H1 (cell line): ENCODE measurements around the gene HFE. TPM values are rescaled to one million over a fixed set of nuclear protein-coding genes. Genes with fewer than 3 reads are reported as not detected.

ENCODE experiments used
- BRCA1 ChIP-seq: IDR thresholded peaks from 2 replicates; pipeline ENCODE4 v1.6.1; 2012; ENCODE audit warnings: low read depth, low read length, improper control_type of control experiment
- CEBPB ChIP-seq: IDR thresholded peaks from 2 replicates; pipeline ENCODE4 v1.6.1; 2012; ENCODE audit warnings: low read depth, low read length
- CHD7 ChIP-seq: fragments of 300-600 bp; sonication (generic); IDR thresholded peaks from 2 replicates; pipeline ENCODE4 v1.7.1; 2012; ENCODE audit warnings: low read length, moderate library complexity, mild to moderate bottlenecking, inconsistent platforms; ENCODE audit not compliant: insufficient replicate concordance
- FOSL1 ChIP-seq: IDR thresholded peaks from 2 replicates; pipeline ENCODE4 v1.6.1; 2011; ENCODE audit warnings: mild to moderate bottlenecking, low read depth, low read length, moderate library complexity; ENCODE audit not compliant: insufficient read depth
- HDAC6 ChIP-seq: IDR thresholded peaks from one replicate; pipeline ENCODE4 v1.7.1; 2012; ENCODE audit warnings: low read depth, mild to moderate bottlenecking, inconsistent platforms, low read length, moderate library complexity
- POLR2A ChIP-seq, 2 experiments: IDR thresholded peaks; 1 replicate in 1 of 2; 2 replicates in 1 of 2; pipeline ENCODE4 v1.6.1; 2011; ENCODE audit warnings: low read depth in 2 of 2, low read length in 2 of 2, mild to moderate bottlenecking in 2 of 2; ENCODE audit errors: control extremely low read depth in 1 of 2
- RNF2 ChIP-seq: fragments of 200-900, 300-1000 bp; sonication (generic); IDR thresholded peaks from 2 replicates; pipeline ENCODE4 v1.7.1; 2016; ENCODE audit warnings: borderline replicate concordance, low read depth, mild to moderate bottlenecking, antibody characterized with exemption, low read length; ENCODE audit not compliant: poor library complexity, severe bottlenecking; ENCODE audit errors: missing control alignments
- SIX5 ChIP-seq: IDR thresholded peaks from 2 replicates; pipeline ENCODE4 v1.6.1; 2011; ENCODE audit warnings: mild to moderate bottlenecking, low read depth, low read length
- polyA plus RNA-seq, 7 experiments: library from polyadenylated mRNA; depleted of rRNA in 3 of 7; stranded (reverse) in 5 of 7; unstranded in 2 of 7; fragments of >200 nt in 5 of 7; fragments of 200-250 nt in 2 of 7; gene quantifications; 1 replicate in 5 of 7; 2 replicates in 1 of 7; 4 replicates in 1 of 7; pipeline versions ENCODE4 v1.2.1 to v1.2.3, GENCODE V29; 2011 to 2013; ENCODE audit warnings: missing spikeins in 2 of 7, mixed read lengths in 2 of 7
- total RNA-seq: library from RNA; stranded (reverse); fragmentation: NEBNext Ultra II Directional; extraction: Animal tissue kit (Norgen Biotek cat#: 25700); gene quantifications from 2 replicates; pipeline ENCODE4 v1.2.1, GENCODE V29; 2021
- TF ChIP-seq, protein P1 (sequence below): IDR thresholded peaks from 2 replicates; pipeline ENCODE4 v1.6.1; 2011; ENCODE audit warnings: low read depth, mild to moderate bottlenecking, low read length; ENCODE audit not compliant: insufficient read depth

Gene HFE
- total and polyA plus RNA-seq, 2 of the 8 experiments (the other 6 are each of a cell fraction or from before 2014, with no cell fraction given) = 1.6 to 2.0 TPM

DNA sequence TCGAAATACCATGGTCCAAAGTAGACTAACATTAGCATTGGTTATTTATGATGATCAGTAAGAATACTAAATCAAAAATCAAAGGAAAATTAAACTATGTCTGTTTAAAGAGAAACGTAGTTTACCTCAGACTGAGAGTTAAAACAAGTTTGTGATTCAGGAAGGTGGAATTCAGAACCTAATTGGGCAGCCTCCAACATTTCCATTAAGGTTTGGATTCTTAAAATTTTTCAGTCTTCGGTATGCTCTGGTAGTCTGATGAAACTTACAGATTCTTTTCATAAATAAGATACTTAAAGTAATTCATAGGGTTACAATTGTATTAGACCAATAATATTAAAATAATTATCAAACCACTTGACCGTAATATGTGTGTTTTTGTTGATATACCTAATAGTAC is 18.6 kb downstream of the HFE start (continued):
- TF ChIP-seq CHD7 (no peak), FOSL1 (no peak), POLR2A (IDR thresholded peaks at IDR 0.05; ENCODE audit: control extremely low read depth in 1 of 2, low read depth in 2 of 2, low read length in 2 of 2) (no peak), CEBPB (no peak), HDAC6 (no peak), BRCA1 (no peak), SIX5 (no peak), RNF2 (no peak)
- TF ChIP-seq, protein P1, sequence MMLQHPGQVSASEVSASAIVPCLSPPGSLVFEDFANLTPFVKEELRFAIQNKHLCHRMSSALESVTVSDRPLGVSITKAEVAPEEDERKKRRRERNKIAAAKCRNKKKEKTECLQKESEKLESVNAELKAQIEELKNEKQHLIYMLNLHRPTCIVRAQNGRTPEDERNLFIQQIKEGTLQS = no peak
